Neural crest cell (in vitro differentiated cells): ENCODE measurements around the gene ATP2C1. TPM values are rescaled to one million over a fixed set of nuclear protein-coding genes. Genes with fewer than 3 reads are reported as not detected.

Experiments
- DNase-seq: peaks from one replicate; pipeline ENCODE4 v3.0.0; 2021; ENCODE audit warnings: low read depth, mixed read lengths, low spot score
- H3K27ac Mint-ChIP-seq: one replicate; pipeline ENCODE4 v1.8.0; 2021; ENCODE audit warnings: mild to moderate bottlenecking, mixed read lengths; ENCODE audit not compliant: unreplicated experiment
- H3K27me3 Mint-ChIP-seq: 2 replicates; pipeline ENCODE4 v1.8.0; 2021; ENCODE audit warnings: low read depth, mild to moderate bottlenecking, mixed read lengths
- H3K36me3 Mint-ChIP-seq: 2 replicates; pipeline ENCODE4 v1.8.0; 2021; ENCODE audit warnings: low read depth, mild to moderate bottlenecking, mixed read lengths
- H3K4me1 Mint-ChIP-seq: 2 replicates; pipeline ENCODE4 v1.8.0; 2021; ENCODE audit warnings: mixed read lengths
- H3K4me3 Mint-ChIP-seq: one replicate; pipeline ENCODE4 v1.8.0; 2021; ENCODE audit warnings: mild to moderate bottlenecking, mixed read lengths
- H3K9me3 Mint-ChIP-seq: 2 replicates; pipeline ENCODE4 v1.8.0; 2021; ENCODE audit warnings: mixed read lengths
- CTCF ChIP-seq: fragments of 200-600 bp; sonication (generic); conservative IDR thresholded peaks from 2 replicates; pipeline ENCODE4 v1.5.0; 2021; ENCODE audit warnings: antibody characterized with exemption, mild to moderate bottlenecking
- total RNA-seq: library from RNA; stranded (reverse); gene quantifications from 2 replicates; pipeline ENCODE4 v1.2.1, GENCODE V29; 2021

The ATP2C1 gene
- total RNA-seq, 1 donor from 2014 or later: 73.8 TPM

GRCh38 chr3:130933801-130934345, 40.0 kb downstream of the ATP2C1 start:
- no peak for DNase-seq
- no peak for TF ChIP-seq CTCF
- Mint-ChIP-seq H3K27ac (no peak overlapping the region), H3K36me3 (peaks cover 9% of the 10 kb centered on the region), H3K27me3 (no peaks in the 10 kb centered on the region), H3K9me3 (no peaks in the 10 kb centered on the region), H3K4me1 (peaks cover 11% of the 10 kb centered on the region), H3K4me3 (no peak overlapping the region)

- H3K4me3 Mint-ChIP-seq: no peak overlapping the region
- no peak overlapping the region for H3K27ac Mint-ChIP-seq
- H3K36me3 Mint-ChIP-seq: peaks cover 9% of the 10 kb centered on the region
- H3K9me3 Mint-ChIP-seq: no peaks in the 10 kb centered on the region
- TF ChIP-seq CTCF: no peak
- H3K4me1 Mint-ChIP-seq: peaks cover 9% of the 10 kb centered on the region
- H3K27me3 Mint-ChIP-seq: no peaks in the 10 kb centered on the region
- DNase-seq: no peak
These were observed 40.7 kb downstream of the ATP2C1 start for GRCh38 chr3:130934442-130935089.

- TF ChIP-seq CTCF: no peak
- peaks cover 5% of the 10 kb centered on the region for H3K4me1 Mint-ChIP-seq
- H3K36me3 Mint-ChIP-seq: peaks cover 9% of the 10 kb centered on the region
- H3K27me3 Mint-ChIP-seq: no peaks in the 10 kb centered on the region
- no peak overlapping the region for H3K4me3 Mint-ChIP-seq
- H3K9me3 Mint-ChIP-seq: no peaks in the 10 kb centered on the region
- H3K27ac Mint-ChIP-seq: no peak overlapping the region
- DNase-seq: no peak
These were observed 42.0 kb downstream of the ATP2C1 start for GRCh38 chr3:130935761-130936492.

- Mint-ChIP-seq H3K27ac (no peak overlapping the region), H3K4me1 (no peaks in the 10 kb centered on the region), H3K4me3 (no peak overlapping the region), H3K27me3 (no peaks in the 10 kb centered on the region), H3K9me3 (no peaks in the 10 kb centered on the region), H3K36me3 (peaks cover 11% of the 10 kb centered on the region)
- TF ChIP-seq CTCF: no peak
- no peak for DNase-seq
These were observed 45.9 kb downstream of the ATP2C1 start for GRCh38 chr3:130939753-130940152.

- H3K9me3 Mint-ChIP-seq: no peaks in the 10 kb centered on the region
- no peak for TF ChIP-seq CTCF
- H3K4me1 Mint-ChIP-seq: no peaks in the 10 kb centered on the region
- no peak overlapping the region for H3K27ac Mint-ChIP-seq
- no peak overlapping the region for H3K4me3 Mint-ChIP-seq
- H3K27me3 Mint-ChIP-seq: no peaks in the 10 kb centered on the region
- H3K36me3 Mint-ChIP-seq: peaks cover 18% of the 10 kb centered on the region
- DNase-seq: no peak
These were observed 47.9 kb downstream of the ATP2C1 start for GRCh38 chr3:130941793-130942192.
